Activated CD4-positive, alpha-beta T cell treated with anti-CD3 and anti-CD28 coated beads for 4 hours (primary cell): ENCODE measurements around the gene APBB2.
A peak's percentile ranks its signal among the peaks of the same experiment; 100 is the strongest.

Experiments used
- DNase-seq, 2 donors: peaks; one replicate each; pipeline ENCODE4 v3.0.0-alpha.2; 2020

Gene APBB2

GRCh38 chr4:41214136-41214824 is at the start of gene APBB2:
TSS of gene APBB2 (minus strand) at chr4:41214542. CDS start at chr4:41033254, 181,288 bp downstream.
- DNase-seq = peak in 1 of 2 donors; percentile 24

GRCh38 chr4:41262198-41262597 is 47.9 kb upstream of the APBB2 start:
- DNase-seq = no peak

- DNase-seq = no peak
Observed at GRCh38 chr4:41260116-41260733, 45.9 kb upstream of the APBB2 start.

GRCh38 chr4:41258783-41259182 is 44.4 kb upstream of the APBB2 start:
- DNase-seq = no peak

GRCh38 chr4:41257906-41258305 is 43.6 kb upstream of the APBB2 start:
- no peak for DNase-seq

- peak in 1 of 2 donors; percentile 16 for DNase-seq
Observed at GRCh38 chr4:41257257-41257901, 43.0 kb upstream of the APBB2 start.

GRCh38 chr4:41256740-41257256 is 42.5 kb upstream of the APBB2 start, which contains the start of gene UCHL1:
TSS of gene UCHL1 (plus strand) at chr4:41256928. CDS start at chr4:41256977, 49 bp downstream.
- no peak for DNase-seq

GRCh38 chr4:41256131-41256739 is 41.9 kb upstream of the APBB2 start:
- DNase-seq = no peak

GRCh38 chr4:41245983-41246382 is 31.6 kb upstream of the APBB2 start:
- DNase-seq = no peak

GRCh38 chr4:41241919-41242318 is 27.6 kb upstream of the APBB2 start:
- no peak for DNase-seq

GRCh38 chr4:41236508-41236907 is 22.2 kb upstream of the APBB2 start:
- no peak for DNase-seq

- no peak for DNase-seq
Observed at GRCh38 chr4:41236032-41236431, 21.7 kb upstream of the APBB2 start.

GRCh38 chr4:41232856-41233255 is 18.5 kb upstream of the APBB2 start:
- DNase-seq = no peak

GRCh38 chr4:41232406-41232805 is 18.1 kb upstream of the APBB2 start:
- DNase-seq = no peak

GRCh38 chr4:41227902-41228301 is 13.6 kb upstream of the APBB2 start:
- DNase-seq = no peak

- no peak for DNase-seq
Observed at GRCh38 chr4:41221850-41222645, 7.7 kb upstream of the APBB2 start.

GRCh38 chr4:41219421-41219950 is 5.1 kb upstream of the APBB2 start:
- DNase-seq = no peak

- DNase-seq = no peak
Observed at GRCh38 chr4:41218703-41219102, 4.4 kb upstream of the APBB2 start.

GRCh38 chr4:41217374-41217773 is 3.0 kb upstream of the APBB2 start:
- no peak for DNase-seq

- no peak for DNase-seq
Observed at GRCh38 chr4:41217020-41217333, 2.6 kb upstream of the APBB2 start.

- peak in 1 of 2 donors; percentile 37 for DNase-seq
Observed at GRCh38 chr4:41216294-41217019, 2.1 kb upstream of the APBB2 start.

GRCh38 chr4:41215969-41216293 is 1.6 kb upstream of the APBB2 start:
- DNase-seq = no peak
